Right renal cortex interstitium (tissue), 3 donors: ENCODE results near the gene SGPP2. TPM values are rescaled to one million over a fixed set of nuclear protein-coding genes. Genes with fewer than 3 reads are reported as not detected.

Source experiments
- polyA plus RNA-seq, 3 donors: library from polyadenylated mRNA; unstranded; fragments of 120-200 nt; gene quantifications; one replicate each; pipeline ENCODE4 v1.2.1, GENCODE V29; 2013; ENCODE audit not compliant: insufficient read length in 3 of 3

Gene SGPP2
- polyA plus RNA-seq, 3 donors, result 16.0 to 19.5 (median 18.5) TPM

Other genes with a start within 250 kb of the SGPP2 start
- gene PAX3, start 125.5 kb upstream of the SGPP2 start, polyA plus RNA-seq, result not detected
- 10 to 100 TPM; 25.7 to 31.3 (median 28.9) TPM for gene FARSB, start 231.5 kb downstream of the SGPP2 start, polyA plus RNA-seq
- not detected for gene MOGAT1, start 247.1 kb downstream of the SGPP2 start, polyA plus RNA-seq